ENCODE results near the gene ADAMTS13.

DNA sequence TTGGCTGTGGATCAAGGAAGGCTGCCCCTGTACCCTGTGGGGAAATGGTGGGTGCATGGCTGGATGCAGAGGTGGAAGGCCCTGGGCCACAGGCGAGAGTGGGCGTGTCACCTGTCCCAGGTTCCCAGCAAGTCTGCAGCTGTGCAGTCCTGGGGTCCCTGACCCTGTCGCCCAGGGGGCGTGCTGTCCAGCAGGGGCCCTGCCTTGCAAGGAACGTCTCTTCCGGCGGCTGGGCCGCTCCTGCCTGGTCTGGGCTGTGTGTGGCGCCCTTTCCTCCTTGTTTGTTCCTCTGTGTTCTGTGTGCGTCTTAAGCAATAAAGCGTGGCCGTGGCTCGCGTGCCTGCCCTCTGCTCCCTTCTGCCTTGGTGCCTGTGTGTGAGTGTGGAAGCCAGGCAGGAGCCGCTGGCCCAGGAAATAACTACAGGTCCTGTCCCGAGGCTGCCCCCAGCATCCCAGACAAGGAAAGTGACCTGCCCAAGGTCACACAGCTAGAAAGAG lies 48.3 kb downstream of the ADAMTS13 start:
- TF ChIP-seq, protein P1, sequence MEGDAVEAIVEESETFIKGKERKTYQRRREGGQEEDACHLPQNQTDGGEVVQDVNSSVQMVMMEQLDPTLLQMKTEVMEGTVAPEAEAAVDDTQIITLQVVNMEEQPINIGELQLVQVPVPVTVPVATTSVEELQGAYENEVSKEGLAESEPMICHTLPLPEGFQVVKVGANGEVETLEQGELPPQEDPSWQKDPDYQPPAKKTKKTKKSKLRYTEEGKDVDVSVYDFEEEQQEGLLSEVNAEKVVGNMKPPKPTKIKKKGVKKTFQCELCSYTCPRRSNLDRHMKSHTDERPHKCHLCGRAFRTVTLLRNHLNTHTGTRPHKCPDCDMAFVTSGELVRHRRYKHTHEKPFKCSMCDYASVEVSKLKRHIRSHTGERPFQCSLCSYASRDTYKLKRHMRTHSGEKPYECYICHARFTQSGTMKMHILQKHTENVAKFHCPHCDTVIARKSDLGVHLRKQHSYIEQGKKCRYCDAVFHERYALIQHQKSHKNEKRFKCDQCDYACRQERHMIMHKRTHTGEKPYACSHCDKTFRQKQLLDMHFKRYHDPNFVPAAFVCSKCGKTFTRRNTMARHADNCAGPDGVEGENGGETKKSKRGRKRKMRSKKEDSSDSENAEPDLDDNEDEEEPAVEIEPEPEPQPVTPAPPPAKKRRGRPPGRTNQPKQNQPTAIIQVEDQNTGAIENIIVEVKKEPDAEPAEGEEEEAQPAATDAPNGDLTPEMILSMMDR (IDR thresholded peaks at IDR 0.05; ENCODE audit: low read depth, low read length), result no peak
- no peak for TF ChIP-seq EZH2phosphoT487 (IDR thresholded peaks at IDR 0.05; ENCODE audit: low read depth)

All from OCI-LY3 (cell line).